GM19025 (cell line): ENCODE measurements around the gene SRRM5.
"Not testable (repeated sequence)": the region's sequence is repeated elsewhere in the genome, so short reads cannot be mapped to it uniquely, and the experiment has no call there.

Experiments
- ATAC-seq: cut with Tn5 transposase; IDR thresholded peaks from one replicate; pipeline ENCODE4 v1.9.1; 2021; ENCODE audit warnings: mild to moderate bottlenecking, low read depth, moderate library complexity; ENCODE audit not compliant: unreplicated experiment

SRRM5 gene

DNA sequence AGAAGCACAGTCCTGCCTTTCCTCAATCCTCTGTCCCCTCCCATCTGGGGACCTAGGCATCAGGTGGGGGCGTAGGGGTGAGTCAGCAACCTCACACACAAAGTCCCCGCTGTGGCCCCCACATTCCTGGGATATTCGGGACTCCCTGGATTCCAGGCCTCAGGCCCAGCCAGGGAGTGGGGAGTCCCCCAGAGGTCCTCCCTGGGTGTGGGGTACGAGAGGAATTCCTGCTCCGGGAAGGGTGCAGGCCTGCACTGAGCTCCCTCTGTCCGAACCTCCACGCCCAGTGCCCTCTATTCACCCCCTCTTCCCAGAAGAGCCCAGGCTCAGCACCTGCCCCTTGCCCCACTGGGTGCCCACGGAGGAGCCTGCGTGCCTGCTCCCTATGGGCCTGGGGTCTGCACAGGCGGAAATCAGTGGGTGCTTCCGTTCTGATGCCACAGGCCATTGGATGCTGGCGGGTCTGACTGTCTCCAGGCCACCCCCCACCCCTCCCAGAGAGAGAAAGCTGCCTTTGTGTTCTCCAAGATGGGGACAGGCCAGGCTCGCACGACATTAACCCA is 24.3 kb downstream of the SRRM5 start:
- no peak for ATAC-seq

DNA sequence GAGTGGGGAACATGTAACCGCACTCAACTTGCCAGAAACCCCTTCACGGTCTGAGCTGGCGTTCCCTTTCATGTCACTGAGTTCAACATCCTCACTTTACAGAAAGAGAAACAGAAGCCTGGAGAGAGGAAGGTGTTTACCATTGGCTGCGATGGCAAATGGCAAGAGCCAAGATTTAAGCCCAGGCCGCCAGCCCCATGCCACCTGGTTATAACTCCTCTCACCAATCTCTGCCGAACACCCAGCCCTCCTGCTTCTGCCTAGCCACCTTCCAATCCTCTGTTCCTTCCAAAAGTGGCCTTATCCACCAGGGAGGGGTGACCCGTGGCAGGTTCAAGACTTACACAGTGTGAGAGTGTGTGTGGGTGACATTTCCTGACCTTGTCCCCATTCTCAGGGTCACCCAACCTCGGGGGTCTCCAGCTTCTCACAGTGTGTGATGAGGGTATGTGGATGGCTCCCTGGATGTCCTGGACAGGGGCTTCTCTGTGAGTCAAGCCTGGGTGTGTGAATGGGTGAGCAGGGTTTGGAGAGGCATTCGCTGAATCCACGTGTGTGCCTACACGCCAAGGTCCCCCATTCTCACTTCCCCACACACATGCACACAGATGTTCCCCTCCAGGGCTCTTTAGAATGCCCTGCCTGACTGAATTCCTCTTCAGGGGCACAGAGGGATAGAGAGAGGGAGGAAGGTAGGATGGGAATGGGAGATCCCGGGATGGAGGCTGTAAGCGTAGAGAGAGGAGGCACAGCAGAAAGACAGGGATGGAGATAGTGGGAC is 26.5 kb downstream of the SRRM5 start:
- no peak for ATAC-seq

DNA sequence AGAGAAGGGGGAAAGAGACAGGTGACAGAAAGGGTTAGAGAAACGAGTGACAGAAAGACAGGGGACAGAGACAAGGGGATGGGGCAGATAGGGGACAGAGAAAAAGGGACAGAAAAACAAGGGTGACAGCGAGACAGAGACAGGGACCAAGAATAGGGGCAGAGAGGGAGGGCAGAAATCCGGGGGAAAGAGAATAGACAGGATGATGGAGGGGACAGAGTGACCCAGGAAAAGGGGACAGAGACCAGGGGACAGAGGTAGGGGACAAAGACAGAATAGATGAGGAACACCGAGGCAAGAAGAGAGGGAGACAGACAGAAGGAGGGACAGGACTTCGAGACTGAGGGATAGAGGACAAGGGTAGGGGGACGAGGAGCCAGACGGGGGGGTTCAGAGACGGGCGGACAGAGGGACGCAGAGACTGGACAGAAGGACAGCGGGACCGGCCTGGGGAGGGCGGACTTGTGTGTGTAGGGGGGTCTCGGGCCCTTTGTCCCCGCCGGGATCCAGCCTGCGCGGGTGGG is 27.2 kb downstream of the SRRM5 start:
- no peak for ATAC-seq

DNA sequence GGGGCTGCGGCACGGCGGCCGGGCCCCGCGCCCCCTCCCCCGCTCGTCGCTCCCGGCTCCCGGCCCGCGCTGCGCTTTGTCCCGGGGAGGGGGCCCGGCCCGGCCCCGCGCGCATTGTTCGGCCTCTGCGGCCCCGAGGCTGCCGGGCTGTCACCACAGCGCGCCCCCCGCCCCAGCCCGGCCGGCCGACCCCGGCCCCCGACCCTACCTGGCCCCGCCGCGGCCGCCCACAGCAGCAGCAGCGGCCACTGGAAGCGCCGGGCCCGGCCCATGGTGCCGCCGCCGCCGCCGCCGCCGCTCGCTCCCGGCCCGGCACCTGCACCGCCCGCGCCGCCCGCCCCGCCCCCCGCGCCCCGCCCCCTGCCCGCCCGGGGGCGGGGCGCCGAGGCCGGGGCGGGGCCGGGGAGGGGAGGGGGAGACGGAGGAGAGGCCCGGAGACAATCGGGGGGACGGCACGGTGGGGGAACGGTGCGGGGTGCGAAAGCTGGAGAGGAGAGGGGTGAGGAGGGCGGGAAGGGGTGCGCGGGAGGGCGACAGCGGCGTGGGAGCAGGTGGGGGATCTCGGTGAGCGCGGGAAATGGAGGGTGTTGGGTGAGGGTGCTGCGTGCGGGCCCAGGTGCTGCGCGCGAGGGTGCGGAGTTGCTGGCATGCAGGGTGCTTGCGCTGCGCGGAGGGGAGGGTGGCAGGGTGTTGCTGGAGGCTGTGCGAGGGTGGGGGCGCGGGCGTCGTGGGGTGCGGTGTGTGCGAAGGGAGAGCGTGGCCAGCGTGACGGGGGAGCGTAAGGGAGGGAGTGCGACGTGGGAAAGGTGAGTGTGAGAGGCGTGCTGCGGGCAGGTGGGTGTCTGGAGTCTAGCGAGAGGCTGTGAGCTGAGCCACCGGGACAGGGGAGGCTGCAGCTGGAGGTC is 27.9 kb downstream of the SRRM5 start, which contains the start of gene CADM4:
Gene CADM4 (minus strand): TSS at position 332 of the 905 bp plus-strand sequence. CDS start 60 bp downstream, at position 272.
- no peak for ATAC-seq

DNA sequence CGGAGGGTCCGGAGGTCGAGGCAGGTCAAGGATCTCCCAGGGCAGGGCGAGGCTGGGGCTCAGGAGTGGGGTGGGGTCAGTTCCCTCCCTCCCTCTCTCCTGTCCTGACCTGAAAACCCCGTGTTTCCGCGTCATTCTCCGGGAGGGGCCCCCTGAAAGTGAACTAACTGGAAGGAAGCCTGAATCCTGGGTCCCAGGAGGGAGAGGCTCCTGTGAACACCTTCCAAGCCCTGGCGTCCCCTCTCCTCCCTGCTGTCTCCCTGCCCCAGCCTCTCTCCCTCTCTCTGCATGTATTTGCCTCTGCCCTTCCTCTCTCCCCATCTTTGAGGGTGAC is 28.5 kb downstream of the SRRM5 start:
- ATAC-seq, result no peak

DNA sequence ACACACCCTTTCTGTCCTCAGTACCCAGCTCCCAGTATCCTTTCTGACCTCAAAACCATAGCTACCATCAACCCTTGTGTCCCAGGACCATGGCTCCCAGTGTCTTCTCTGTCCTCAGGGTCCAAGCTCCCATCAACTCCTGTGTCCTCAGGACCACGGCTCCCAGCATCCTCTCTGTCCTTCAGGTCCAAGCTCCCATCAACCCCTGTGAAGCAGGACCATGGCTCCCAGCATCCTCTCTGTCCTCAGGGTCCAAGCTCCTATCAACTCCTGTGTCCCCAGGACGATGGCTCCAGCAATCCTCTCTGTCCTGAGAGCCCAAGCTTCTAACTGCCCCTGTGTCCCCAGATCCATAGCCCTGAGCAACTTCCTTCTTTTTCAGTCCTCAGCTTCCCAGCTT is 29.4 kb downstream of the SRRM5 start:
- ATAC-seq, result no peak

DNA sequence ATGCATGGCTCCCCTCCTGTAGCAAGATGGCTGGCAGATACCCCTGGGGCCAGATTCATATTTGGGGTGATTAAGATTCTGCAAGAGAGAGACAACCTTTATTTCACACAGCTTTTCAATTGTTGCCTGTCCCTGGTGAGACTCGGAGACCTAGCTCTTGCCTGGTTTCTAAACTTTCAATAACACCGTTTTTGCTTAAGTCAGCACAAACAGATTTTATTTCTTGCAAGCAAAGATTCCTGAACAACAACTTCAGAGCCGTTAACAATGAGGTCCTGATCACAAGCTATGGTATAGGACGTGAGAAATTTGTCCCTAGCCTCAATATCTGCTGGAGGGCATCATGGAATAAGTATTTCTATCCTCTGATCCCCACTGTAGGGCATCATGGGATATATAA is 30.6 kb downstream of the SRRM5 start:
- ATAC-seq, result no peak

DNA sequence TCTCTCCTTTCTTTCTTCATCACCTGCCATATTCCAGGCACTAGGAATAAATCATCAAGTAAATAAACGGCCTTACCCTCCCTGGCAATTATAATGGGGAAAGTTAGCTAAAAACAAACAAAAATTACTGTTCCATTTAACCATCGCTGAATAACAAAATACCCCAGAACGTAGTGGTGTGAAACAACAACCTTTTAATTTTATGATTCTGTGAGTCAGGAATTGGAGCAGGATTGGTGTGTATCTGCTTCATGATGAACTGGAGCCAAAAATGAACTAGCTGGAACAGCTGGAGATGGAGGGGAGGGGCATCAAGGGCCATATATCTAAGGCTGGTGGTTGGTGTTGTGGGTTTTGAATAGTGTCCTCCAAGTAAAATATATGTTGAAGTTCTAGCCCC is 31.4 kb downstream of the SRRM5 start:
- ATAC-seq, result no peak

DNA sequence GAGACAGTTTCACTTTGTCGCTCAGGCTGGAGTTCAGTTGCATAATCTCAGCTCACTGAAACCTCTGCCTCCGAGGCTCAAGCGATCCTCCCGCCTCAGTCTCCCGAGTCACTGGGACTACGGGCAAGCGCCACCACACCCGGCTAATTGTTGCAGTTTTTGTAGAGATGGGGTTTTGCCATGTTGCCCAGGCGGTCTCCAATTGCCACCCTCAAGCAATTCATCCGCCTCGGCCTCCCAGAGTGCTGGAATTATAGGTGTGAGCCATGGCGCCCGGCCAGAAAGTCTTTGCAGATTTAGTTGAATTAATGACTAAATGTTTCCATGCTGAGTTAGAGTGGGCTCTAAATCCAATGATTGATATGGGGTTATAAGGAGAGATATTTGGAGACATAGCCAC is 32.3 kb downstream of the SRRM5 start:
- ATAC-seq, result no peak

DNA sequence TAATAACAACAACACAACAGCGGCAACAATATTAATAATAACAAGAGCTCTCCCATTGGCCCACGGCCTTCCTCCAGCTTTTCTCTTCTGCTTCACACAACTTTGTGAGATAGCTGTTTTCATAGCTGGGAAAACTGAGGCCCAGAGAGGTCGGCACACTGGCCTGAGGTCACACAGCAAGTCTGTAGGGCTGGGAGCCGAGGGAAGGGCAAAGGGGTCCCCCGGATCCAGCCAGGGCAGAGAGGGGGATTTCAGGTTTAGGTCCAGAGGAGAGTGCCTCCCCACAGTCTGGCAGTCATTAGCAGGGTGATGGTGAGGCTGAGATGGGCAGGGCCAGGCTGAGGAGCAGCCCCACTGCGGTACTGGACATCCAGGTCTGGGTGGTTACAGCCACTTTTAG is 36.7 kb downstream of the SRRM5 start:
- ATAC-seq, result no peak

DNA sequence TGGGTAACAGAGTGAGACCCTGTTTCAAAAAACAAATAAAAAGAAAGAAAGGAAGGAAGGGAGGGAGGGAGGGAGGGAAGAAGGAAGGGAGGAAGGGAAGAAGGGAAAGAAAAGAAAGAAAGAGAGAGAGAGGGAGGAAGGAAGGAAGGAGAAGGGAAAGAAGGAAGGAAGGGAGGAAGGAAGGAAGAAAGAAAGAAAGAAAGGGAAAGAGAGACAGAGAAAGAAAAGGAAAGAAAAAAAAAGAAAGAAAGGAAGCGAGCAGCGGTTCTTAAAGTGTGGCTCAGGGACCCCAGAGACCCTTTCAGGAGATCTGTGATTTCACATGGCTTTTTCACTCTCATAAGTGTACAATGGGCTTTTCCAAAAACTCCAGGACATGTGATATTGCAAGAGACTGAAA is 37.6 kb downstream of the SRRM5 start:
- ATAC-seq, result no peak

DNA sequence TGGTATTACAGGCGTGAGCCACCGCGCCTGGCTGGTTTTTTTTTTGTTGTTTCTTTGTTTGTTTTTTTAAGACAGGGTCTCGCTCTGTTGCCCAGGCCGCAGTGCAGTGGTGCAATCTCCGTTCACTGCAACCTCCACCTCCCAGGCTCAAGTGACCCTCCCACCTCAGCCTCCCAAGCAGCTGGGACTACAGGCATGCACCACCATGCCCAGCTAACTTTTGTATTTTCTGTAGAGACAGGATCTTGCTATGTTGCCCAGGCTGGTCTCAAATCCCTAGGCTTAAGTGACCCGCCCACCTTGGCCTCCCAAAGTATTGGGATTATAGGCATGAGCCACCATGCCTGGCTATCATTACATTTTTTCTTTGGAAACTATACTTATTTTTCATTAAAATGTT is 38.4 kb downstream of the SRRM5 start:
- ATAC-seq, result not testable (repeated sequence)

DNA sequence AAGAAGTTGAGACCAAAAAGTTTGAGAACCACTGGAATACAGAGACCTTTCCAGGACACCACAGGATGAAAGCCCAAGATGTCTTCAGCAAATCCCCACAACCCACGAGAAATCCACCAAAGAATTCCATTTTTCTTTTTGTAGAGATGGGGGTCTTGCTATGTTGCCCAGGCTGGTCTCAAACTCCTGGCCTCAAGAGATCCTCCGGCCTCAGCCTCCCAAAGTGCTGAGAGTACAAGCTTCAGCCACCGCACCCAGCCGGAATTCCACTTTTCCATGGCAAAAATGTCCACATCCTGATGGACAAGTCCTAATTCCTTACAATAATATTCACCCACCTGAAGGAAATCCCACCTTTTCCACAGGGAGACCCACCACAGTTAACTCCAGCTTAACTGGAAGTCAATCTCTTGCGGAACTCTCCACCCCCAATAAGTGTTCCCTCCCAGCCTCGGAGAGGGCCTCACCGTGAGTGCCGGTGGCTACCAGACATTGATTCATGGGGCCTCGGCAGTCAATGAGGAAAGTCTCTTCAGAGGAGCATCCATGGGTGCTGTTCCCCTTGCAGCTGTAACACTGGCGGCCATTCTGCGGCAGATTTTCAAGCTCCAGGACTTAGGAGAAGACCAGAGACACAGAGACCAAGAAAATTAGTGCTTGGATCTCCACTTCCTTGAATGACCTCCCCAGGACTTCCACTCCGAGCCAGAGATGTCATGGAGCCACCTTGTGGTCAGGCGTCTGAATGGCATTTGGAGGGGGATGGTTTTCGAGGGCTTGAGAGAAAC is 40.1 kb downstream of the SRRM5 start:
- ATAC-seq, result no peak

DNA sequence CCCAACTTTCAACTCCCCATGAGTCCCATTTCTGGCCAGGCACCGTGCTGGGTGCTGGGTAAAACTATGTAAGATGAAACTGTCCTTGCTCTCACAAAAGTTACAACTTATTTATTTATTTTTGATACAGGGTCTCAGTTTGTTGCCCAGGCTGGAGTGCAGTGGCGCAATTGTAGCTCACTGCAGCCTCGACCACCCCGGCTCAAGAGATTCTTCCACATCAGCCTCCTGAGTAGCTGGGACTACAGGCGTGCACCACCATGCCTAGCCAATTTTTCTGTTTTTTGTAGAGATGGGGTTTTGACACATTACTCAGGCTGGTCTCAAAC is 40.6 kb downstream of the SRRM5 start:
- ATAC-seq, result no peak

DNA sequence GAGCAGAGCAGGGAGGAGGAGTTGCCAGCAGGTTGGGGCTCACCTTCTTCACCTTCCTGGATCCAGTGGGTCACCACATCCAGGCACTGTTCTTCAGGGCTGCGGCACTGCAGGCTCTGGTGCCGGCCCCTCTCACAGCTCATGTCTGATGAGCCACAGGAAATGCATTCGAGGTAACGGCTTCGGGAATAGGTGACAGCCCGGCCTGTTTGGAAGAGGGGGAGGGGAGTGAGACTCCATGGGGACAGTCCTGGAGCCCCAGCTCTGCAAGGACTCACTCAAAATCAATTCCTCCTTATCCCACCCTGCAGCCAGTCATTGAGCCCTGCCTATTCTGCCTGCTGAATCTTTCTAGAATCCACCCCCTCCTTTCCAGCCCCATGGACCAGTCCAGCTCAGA is 44.5 kb downstream of the SRRM5 start:
- ATAC-seq, result no peak

DNA sequence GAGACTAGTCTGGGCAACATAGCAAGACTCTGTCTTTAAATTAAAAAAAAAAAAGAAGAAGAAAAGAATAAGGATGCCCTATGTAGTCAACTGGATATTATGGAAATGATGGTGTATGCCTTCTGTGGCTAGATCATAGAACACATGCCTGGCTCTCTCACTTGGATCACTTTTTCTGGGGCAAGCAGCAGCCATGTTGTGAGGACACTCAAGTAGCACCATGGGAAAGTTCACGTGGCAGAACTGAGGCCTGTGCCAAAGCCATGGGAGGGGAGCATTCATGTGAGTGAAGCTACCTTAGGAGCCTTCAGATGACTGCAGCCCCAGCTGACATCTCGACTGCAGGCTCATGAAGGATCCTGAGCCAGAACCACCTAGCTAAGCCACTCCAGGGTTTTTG is 46.1 kb downstream of the SRRM5 start:
- ATAC-seq, result no peak

DNA sequence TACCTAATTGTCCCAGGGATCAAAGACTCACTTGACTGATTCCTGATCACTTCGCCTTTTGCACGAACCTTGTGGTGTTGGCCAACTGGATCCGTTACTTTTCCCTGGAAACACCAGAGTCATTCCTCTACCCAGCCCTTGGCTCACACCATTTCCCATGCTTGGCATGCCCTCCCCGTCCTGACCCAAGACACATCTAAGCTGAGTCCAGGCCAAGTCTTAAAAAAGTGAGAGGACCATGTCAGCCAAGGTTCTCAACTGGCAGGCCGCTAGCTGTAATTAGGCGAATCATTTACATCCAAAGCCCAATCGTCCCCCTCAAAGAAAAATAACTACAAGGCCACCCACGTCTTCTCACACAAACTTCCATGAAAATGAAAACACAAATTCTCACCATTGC is 46.6 kb downstream of the SRRM5 start:
- no peak for ATAC-seq

DNA sequence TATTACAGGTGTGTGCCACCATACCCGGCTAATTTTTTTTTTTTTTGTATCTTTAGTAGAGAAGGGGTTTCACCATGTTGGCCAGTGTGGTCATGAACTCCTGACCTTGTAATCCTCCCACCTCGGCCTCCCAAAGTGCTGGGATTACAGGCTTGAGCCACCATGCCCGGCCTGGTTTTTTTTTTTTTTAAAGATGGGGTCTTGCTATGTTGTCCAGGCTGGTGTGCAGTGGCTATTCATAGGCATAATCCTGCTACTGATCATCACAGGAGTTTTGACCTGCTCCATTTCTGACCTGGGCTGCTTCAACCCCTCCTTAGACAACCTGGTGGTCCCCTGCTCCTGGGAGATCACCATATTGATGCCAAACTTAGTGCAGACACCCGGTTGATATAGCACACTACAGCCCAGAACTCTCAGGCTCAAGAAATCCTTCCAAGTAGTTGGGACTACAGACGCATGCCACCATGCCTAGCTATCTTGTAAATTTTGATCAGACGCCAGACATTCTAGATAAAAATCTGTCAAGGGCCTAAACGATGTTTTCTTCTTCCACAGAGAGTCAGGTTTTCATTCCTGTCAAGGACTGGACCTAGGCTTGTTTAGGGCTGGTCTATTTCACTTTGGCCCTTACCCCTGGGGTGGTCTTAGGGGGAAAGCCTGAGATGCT is 48.5 kb downstream of the SRRM5 start:
- no peak for ATAC-seq

DNA sequence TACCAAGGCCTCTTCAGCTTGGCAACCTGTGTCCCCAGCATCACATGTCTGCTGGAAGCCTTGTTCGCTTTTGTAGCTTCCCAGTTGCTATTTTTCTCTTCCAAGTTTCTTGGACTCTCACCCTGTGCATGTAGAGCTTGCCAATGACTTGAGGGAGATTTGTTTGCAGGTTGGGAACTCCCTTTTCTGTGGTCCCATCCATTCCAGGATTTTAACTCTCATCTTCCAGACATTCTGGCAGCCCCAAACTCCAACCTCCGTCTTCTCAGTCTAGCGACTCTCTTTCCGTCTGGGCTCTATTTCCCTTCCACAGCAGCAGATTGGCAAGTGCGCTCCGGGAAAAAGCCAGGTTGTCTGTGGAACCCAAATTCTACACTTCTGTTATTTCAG is 49.1 kb downstream of the SRRM5 start:
- ATAC-seq, result no peak

DNA sequence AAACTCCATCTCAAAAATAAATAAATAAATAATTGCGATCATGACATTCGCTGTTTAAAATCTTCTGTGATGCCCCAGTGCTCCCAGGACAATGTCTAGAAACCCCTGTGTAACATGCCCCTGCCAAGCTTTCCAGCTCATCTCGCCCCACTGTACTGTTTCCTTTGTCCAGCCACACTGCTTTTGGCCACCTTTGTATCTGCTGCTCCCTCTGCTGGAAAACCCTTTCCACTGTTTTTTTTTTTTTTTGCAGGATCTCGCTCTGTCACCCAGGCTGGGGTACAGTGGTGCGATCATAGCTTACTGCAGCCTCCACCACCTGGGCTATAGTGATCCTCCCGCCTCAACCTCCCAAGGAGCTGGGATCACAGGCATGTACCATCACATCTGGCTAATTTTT is 50.6 kb downstream of the SRRM5 start:
- no peak for ATAC-seq
